Measurements from ENCODE around the gene STAT6.
A peak's percentile ranks its signal among the peaks of the same experiment; 100 is the strongest.

Gene STAT6

DNA sequence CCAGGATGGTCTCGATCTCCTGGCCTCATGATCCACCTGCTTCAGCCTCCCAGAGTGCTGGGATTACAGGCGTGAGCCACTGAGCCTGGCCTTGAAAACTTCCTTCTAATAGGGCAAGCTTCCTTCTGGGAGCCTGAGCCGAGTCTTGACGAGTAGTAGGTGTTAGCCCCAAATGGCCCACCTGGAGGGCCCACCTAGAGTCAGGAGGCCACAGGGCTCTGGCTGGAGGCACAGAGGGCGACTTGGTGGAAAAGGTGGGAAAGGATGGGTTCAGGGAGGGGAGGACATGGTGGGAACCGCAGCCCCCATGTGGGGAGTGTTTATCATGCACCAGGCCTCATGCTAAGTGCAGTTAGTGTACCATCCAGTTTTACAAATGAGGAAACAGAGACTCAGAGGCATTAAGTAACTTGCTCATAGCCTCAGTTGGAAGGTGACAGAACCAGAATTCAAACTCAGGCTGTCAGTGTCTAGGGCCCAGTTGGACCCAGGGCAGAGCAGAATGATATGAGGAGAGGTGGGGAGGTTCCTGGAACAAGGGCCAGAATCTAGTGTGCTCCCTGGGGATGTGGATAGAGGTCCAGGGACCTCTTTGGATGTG is 39.3 kb upstream of the STAT6 start:
- H3K27ac ChIP-seq (ENCODE audit: poor library complexity, severe bottlenecking): no peak overlapping the region
- H3K4me3 ChIP-seq (ENCODE audit: severe bottlenecking): no peak overlapping the region
- DNase-seq (ENCODE audit: low spot score) (no peak), ATAC-seq (ENCODE audit: low read depth) (no peak)
- peaks cover 27% of the 10 kb centered on the region for H3K4me1 ChIP-seq (ENCODE audit: insufficient read depth, poor library complexity, severe bottlenecking)
- TF ChIP-seq, protein P1, sequence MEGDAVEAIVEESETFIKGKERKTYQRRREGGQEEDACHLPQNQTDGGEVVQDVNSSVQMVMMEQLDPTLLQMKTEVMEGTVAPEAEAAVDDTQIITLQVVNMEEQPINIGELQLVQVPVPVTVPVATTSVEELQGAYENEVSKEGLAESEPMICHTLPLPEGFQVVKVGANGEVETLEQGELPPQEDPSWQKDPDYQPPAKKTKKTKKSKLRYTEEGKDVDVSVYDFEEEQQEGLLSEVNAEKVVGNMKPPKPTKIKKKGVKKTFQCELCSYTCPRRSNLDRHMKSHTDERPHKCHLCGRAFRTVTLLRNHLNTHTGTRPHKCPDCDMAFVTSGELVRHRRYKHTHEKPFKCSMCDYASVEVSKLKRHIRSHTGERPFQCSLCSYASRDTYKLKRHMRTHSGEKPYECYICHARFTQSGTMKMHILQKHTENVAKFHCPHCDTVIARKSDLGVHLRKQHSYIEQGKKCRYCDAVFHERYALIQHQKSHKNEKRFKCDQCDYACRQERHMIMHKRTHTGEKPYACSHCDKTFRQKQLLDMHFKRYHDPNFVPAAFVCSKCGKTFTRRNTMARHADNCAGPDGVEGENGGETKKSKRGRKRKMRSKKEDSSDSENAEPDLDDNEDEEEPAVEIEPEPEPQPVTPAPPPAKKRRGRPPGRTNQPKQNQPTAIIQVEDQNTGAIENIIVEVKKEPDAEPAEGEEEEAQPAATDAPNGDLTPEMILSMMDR (IDR thresholded peaks at IDR 0.05; ENCODE audit: poor library complexity, severe bottlenecking): no peak
- H3K27me3 ChIP-seq (ENCODE audit: insufficient read depth, poor library complexity, severe bottlenecking): no peaks in the 10 kb centered on the region
- peaks cover 12% of the 10 kb centered on the region for H3K36me3 ChIP-seq (ENCODE audit: low read depth)
- H3K9me3 ChIP-seq (ENCODE audit: severe bottlenecking): no peaks in the 10 kb centered on the region

DNA sequence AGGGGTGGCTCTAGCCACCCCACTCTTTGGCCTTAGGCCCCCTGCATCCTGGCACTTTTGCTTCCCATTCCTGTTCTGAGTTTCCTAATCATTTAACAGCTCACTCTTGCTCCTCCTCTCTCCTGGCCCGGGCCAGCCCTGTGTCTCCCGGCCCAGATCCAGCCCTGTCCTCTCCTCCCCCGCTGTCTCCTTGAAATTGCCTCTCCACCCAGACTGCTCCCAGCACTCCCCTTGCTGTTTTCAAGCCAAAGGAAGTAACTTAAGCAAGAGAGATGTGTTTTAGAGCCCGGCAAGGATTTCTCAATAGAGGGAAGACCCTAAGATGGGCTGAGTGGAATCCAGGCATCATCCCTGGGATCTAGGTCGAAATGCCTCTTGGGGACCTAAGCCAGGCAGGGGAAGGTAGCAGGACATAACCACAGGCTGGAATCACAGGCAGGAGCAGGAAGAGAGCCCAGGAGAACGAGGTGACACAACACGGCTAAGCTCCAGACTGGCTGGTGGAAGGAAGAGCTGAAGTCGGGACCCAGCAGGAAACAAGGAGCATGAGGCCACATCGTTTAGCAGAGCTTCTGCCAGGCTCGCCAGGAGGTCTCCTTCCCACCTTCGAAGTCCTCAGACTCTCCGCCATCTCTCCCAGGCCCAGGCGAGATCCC is 38.2 kb upstream of the STAT6 start:
- TF ChIP-seq, protein P1 (IDR thresholded peaks at IDR 0.05; ENCODE audit: poor library complexity, severe bottlenecking): no peak
- ATAC-seq (ENCODE audit: low read depth) (no peak), DNase-seq (ENCODE audit: low spot score) (no peak)
- peak overlapping the region; percentile 7 for H3K27ac ChIP-seq (ENCODE audit: poor library complexity, severe bottlenecking)
- H3K36me3 ChIP-seq (ENCODE audit: low read depth): peaks cover 10% of the 10 kb centered on the region
- H3K4me1 ChIP-seq (ENCODE audit: insufficient read depth, poor library complexity, severe bottlenecking): peaks cover 27% of the 10 kb centered on the region
- H3K9me3 ChIP-seq (ENCODE audit: severe bottlenecking): no peaks in the 10 kb centered on the region
- H3K4me3 ChIP-seq (ENCODE audit: severe bottlenecking): no peak overlapping the region
- no peaks in the 10 kb centered on the region for H3K27me3 ChIP-seq (ENCODE audit: insufficient read depth, poor library complexity, severe bottlenecking)

DNA sequence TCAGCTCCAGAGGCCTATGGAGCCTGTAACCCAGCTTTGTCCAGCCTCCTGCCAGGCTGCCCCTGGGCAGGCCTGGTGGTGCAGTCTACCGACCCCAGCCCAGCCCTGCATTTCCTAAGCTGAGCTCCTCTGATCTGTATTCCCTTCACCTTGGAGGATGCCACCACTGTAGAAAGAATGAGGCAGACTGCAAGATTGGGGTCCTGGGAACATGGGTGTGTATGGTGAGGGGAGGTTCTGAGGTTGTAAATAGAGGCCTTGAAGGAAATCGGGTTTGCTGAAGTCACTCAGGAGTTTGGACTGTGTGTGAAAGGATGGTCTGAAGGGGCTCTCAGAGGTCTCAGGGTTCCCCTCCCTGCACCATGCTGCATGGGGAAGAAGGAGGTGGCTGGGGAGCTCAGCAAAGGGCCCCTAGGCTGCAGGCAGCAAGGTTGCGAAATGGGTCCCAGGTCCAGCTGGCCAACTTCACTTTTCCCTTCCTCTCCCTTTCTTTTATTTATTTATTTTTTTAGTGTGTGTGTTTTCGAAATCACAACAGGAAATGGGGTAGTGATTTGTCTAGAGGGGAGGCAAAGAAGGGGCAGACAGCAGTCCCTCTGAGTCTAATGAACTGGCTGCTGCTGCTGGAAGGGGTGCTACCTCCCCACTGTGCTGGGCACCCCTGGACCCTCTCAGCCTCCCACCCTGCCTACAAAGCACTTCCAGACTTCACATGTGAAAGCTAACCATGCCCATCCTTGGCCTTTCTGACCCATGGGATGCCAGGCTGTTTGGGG is 37.5 kb upstream of the STAT6 start:
- DNase-seq (ENCODE audit: low spot score): no peak
- Histone ChIP-seq H3K36me3 (ENCODE audit: low read depth) (peaks cover 14% of the 10 kb centered on the region), H3K4me3 (ENCODE audit: severe bottlenecking) (no peak overlapping the region), H3K4me1 (ENCODE audit: insufficient read depth, poor library complexity, severe bottlenecking) (peaks cover 27% of the 10 kb centered on the region), H3K27me3 (ENCODE audit: insufficient read depth, poor library complexity, severe bottlenecking) (no peaks in the 10 kb centered on the region), H3K9me3 (ENCODE audit: severe bottlenecking) (no peaks in the 10 kb centered on the region), H3K27ac (ENCODE audit: poor library complexity, severe bottlenecking) (peak overlapping the region; percentile 7)
- ATAC-seq (ENCODE audit: low read depth): no peak
- TF ChIP-seq, protein P1 (IDR thresholded peaks at IDR 0.05; ENCODE audit: poor library complexity, severe bottlenecking): no peak

DNA sequence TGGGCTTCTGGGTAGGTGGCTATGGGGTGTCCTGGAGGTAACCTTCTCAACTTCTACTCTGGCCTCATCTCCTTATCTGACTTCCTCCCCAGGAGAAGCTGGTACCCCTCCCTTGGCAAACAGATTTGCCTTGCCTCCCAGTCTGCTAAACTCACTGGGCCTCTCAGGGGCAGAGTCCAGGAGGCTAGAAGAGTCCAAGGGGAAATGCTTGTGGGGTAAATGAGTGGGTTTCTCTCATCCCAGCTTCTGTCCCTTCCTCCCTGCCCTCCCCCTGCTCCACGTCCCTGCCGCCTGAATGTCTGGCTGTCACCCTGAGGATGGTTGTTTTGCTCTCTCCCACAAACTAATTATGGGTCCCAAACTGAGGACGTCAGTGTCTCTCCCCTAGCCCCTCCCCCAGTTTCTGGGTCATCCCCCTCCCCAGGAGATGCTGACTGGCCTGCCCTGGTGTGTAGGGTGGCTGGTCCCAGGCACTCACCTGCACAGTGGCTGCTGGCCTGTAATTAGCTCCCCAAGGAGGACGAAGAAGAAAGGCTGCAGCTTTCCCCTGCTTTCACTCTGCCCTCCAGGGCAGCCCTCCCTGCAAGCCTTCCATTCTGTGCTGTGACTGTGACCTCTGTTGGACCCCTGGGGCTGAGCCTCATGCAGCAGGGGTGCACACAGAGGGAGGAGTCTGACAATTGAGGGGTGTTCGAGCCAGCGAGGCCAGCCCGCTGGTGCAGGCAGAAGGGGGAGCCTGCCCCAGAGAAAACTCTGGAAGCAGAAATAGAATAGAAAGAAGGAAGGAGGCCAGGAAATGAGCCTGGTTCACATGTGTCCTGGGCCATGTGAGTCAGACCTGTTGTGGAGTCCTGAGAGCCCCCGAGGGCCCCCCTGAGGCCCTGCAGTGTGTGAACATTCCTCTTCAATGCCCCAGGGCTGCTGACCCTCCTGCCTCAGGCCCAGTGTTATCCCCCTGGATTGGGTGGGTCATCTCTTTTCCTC is 36.1 kb upstream of the STAT6 start, which contains the start of gene LRP1-AS:
Gene LRP1-AS (minus strand): TSS at position 659 of the 984 bp plus-strand sequence.
- DNase-seq (ENCODE audit: low spot score) (no peak), ATAC-seq (ENCODE audit: low read depth) (no peak)
- Histone ChIP-seq H3K27ac (ENCODE audit: poor library complexity, severe bottlenecking) (no peak within 1 kb of the TSS), H3K4me3 (ENCODE audit: severe bottlenecking) (no peak within 1 kb of the TSS), H3K36me3 (ENCODE audit: low read depth) (peaks cover 14% of the 10 kb centered on the region), H3K4me1 (ENCODE audit: insufficient read depth, poor library complexity, severe bottlenecking) (peaks cover 21% of the 10 kb centered on the region), H3K27me3 (ENCODE audit: insufficient read depth, poor library complexity, severe bottlenecking) (no peaks in the 10 kb centered on the region), H3K9me3 (ENCODE audit: severe bottlenecking) (no peaks in the 10 kb centered on the region)
- TF ChIP-seq, protein P1 (IDR thresholded peaks at IDR 0.05; ENCODE audit: poor library complexity, severe bottlenecking): no peak

Data from RWPE2 (cell line).